ENCODE data around the gene TCAP. TPM values are rescaled to one million over a fixed set of nuclear protein-coding genes. Genes with fewer than 3 reads are reported as not detected.

The TCAP gene
- polyA plus RNA-seq, 3 donors, result 1.3 TPM; not detected in 2

DNA sequence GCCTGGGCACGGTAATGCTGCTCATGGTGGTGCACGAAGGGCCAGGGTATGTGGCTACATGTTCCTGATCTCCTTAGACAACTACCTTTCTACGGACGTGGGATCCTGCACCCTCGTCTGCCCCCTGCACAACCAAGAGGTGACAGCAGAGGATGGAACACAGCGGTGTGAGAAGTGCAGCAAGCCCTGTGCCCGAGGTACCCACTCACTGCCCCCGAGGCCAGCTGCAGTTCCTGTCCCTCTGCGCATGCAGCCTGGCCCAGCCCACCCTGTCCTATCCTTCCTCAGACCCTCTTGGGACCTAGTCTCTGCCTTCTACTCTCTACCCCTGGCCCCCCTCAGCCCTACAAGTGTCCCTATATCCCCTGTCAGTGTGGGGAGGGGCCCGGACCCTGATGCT lies 46.7 kb downstream of the TCAP start:
- H3K9me3 Mint-ChIP-seq, result no peaks in the 10 kb centered on the region
- Histone ChIP-seq H3K4me2 (replicated peaks; ENCODE audit: extremely low read depth, low read length, poor library complexity, severe bottlenecking) (no peak overlapping the region), H3K36me3 (replicated peaks in 1 of 2; ENCODE audit: control insufficient read depth in 1 of 2, insufficient read depth in 2 of 2, low read length in 2 of 2) (no peaks in the 10 kb centered on the region), H4K20me1 (ENCODE audit: insufficient read depth, low read length) (no peaks in the 10 kb centered on the region), H2AFZ (ENCODE audit: insufficient read depth, low read depth, low read length, poor library complexity, severe bottlenecking) (no peak overlapping the region), H3K4me3 (replicated peaks in 1 of 3; ENCODE audit: low read depth in 2 of 3, low read length in 3 of 3) (no peak overlapping the region), H3K9me3 (replicated peaks in 1 of 2; ENCODE audit: control insufficient read depth in 1 of 2, insufficient read depth in 1 of 2, low read length in 2 of 2) (no peaks in the 10 kb centered on the region), H3K27me3 (ENCODE audit: control insufficient read depth in 2 of 2, insufficient read depth in 2 of 2, low read length in 2 of 2) (no peaks in the 10 kb centered on the region), H3K79me2 (ENCODE audit: insufficient read depth, low read length) (no peaks in the 10 kb centered on the region), H3K4me1 (ENCODE audit: control insufficient read depth in 1 of 2, insufficient read depth in 2 of 2, low read length in 2 of 2) (no peaks in the 10 kb centered on the region), H3K9ac (ENCODE audit: insufficient read depth, low read length, poor library complexity, severe bottlenecking) (no peak overlapping the region), H3K27ac (ENCODE audit: low read depth in 1 of 2, low read length in 2 of 2) (no peak overlapping the region)
- no peak for DNase-seq
- intact Hi-C loops (cut with micrococcal nuclease), result no loop called here
- H3K27me3 Mint-ChIP-seq (ENCODE audit: low read depth in 3 of 3), result peaks cover 0 to 4% (median 4%) of the 10 kb centered on the region in 3 donors
- no peaks in the 10 kb centered on the region for H3K4me1 Mint-ChIP-seq
- WGBS (ENCODE audit: insufficient coverage), result 92% methylated on average over 9 of the region's 10 CpGs
- TF ChIP-seq, protein P1, sequence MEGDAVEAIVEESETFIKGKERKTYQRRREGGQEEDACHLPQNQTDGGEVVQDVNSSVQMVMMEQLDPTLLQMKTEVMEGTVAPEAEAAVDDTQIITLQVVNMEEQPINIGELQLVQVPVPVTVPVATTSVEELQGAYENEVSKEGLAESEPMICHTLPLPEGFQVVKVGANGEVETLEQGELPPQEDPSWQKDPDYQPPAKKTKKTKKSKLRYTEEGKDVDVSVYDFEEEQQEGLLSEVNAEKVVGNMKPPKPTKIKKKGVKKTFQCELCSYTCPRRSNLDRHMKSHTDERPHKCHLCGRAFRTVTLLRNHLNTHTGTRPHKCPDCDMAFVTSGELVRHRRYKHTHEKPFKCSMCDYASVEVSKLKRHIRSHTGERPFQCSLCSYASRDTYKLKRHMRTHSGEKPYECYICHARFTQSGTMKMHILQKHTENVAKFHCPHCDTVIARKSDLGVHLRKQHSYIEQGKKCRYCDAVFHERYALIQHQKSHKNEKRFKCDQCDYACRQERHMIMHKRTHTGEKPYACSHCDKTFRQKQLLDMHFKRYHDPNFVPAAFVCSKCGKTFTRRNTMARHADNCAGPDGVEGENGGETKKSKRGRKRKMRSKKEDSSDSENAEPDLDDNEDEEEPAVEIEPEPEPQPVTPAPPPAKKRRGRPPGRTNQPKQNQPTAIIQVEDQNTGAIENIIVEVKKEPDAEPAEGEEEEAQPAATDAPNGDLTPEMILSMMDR (IDR thresholded peaks at IDR 0.05), result no peak
- H3K4me3 Mint-ChIP-seq, result no peak overlapping the region
- no peak overlapping the region for H3K27ac Mint-ChIP-seq
- no peaks in the 10 kb centered on the region for H3K36me3 Mint-ChIP-seq

DNA sequence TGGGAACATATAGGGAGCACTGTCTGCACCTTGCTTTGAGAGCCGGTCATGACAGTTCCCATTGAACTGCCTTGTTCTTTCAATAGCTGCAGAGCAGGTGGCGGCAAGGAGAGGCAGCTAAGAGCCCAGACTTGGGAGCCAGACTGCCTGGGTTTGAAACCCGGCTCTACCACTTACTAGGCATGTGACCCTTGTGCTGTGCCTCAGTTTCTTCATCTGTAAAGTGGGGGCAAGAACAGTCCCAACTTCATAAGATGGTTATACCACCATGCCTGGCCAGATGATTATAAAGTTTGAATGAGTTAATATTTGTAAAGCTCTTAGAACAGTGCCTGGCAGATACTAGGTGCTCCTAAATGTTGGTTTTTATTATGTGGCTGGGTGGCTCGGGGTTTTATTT lies 49.1 kb downstream of the TCAP start:
- Mint-ChIP-seq H3K4me1 (peaks cover 2% of the 10 kb centered on the region), H3K9me3 (no peaks in the 10 kb centered on the region), H3K36me3 (no peaks in the 10 kb centered on the region), H3K27ac (no peak overlapping the region), H3K27me3 (ENCODE audit: low read depth in 3 of 3) (peaks cover 0 to 5% (median 4%) of the 10 kb centered on the region in 3 donors), H3K4me3 (no peak overlapping the region)
- Histone ChIP-seq H3K27ac (ENCODE audit: low read depth in 1 of 2, low read length in 2 of 2) (no peak overlapping the region), H4K20me1 (ENCODE audit: insufficient read depth, low read length) (no peaks in the 10 kb centered on the region), H3K4me1 (ENCODE audit: control insufficient read depth in 1 of 2, insufficient read depth in 2 of 2, low read length in 2 of 2) (peaks cover 0 to 2% of the 10 kb centered on the region in 2 donors), H3K9ac (ENCODE audit: insufficient read depth, low read length, poor library complexity, severe bottlenecking) (no peak overlapping the region), H2AFZ (ENCODE audit: insufficient read depth, low read depth, low read length, poor library complexity, severe bottlenecking) (no peak overlapping the region), H3K27me3 (ENCODE audit: control insufficient read depth in 2 of 2, insufficient read depth in 2 of 2, low read length in 2 of 2) (no peaks in the 10 kb centered on the region), H3K4me3 (replicated peaks in 1 of 3; ENCODE audit: low read depth in 2 of 3, low read length in 3 of 3) (no peak overlapping the region), H3K4me2 (replicated peaks; ENCODE audit: extremely low read depth, low read length, poor library complexity, severe bottlenecking) (no peak overlapping the region), H3K79me2 (ENCODE audit: insufficient read depth, low read length) (no peaks in the 10 kb centered on the region), H3K9me3 (replicated peaks in 1 of 2; ENCODE audit: control insufficient read depth in 1 of 2, insufficient read depth in 1 of 2, low read length in 2 of 2) (no peaks in the 10 kb centered on the region), H3K36me3 (replicated peaks in 1 of 2; ENCODE audit: control insufficient read depth in 1 of 2, insufficient read depth in 2 of 2, low read length in 2 of 2) (no peaks in the 10 kb centered on the region)
- intact Hi-C loops (cut with micrococcal nuclease), result no loop called here
- no peak for DNase-seq
- 96% methylated on average over 3 of the region's 4 CpGs for WGBS (ENCODE audit: insufficient coverage)
- TF ChIP-seq, protein P1 (IDR thresholded peaks at IDR 0.05), result no peak
